Body of pancreas (tissue), 4 donors: Measurements from ENCODE around the gene PALLD.

Experiments used
- POLR2A ChIP-seq, 3 donors: fragments of 450-650 bp; IDR thresholded peaks; one replicate each; pipeline ENCODE4 v1.6.1; 2016; ENCODE audit warnings: antibody characterized with exemption in 3 of 3, mild to moderate bottlenecking in 2 of 3
- TF ChIP-seq, protein P1 (sequence below), 7 experiments: fragments of 450-650 bp in 4 of 7; fragments of 200-600 bp in 3 of 7; sonication (generic) in 3 of 7; IDR thresholded peaks; one replicate each; pipeline ENCODE4 v1.5.1; 2016 to 2019; ENCODE audit warnings: antibody characterized with exemption in 7 of 7

- TF ChIP-seq, protein P1, sequence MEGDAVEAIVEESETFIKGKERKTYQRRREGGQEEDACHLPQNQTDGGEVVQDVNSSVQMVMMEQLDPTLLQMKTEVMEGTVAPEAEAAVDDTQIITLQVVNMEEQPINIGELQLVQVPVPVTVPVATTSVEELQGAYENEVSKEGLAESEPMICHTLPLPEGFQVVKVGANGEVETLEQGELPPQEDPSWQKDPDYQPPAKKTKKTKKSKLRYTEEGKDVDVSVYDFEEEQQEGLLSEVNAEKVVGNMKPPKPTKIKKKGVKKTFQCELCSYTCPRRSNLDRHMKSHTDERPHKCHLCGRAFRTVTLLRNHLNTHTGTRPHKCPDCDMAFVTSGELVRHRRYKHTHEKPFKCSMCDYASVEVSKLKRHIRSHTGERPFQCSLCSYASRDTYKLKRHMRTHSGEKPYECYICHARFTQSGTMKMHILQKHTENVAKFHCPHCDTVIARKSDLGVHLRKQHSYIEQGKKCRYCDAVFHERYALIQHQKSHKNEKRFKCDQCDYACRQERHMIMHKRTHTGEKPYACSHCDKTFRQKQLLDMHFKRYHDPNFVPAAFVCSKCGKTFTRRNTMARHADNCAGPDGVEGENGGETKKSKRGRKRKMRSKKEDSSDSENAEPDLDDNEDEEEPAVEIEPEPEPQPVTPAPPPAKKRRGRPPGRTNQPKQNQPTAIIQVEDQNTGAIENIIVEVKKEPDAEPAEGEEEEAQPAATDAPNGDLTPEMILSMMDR (IDR thresholded peaks at IDR 0.05) = no peak
- no peak for TF ChIP-seq POLR2A (IDR thresholded peaks at IDR 0.05)
Observed at GRCh38 chr4:168713253-168713652, 216.4 kb downstream of the PALLD start.
